Measurements from ENCODE around the gene TLN1. TPM values are rescaled to one million over a fixed set of nuclear protein-coding genes. Genes with fewer than 3 reads are reported as not detected.

TLN1 gene
- total RNA-seq, 1 donor from 2014 or later = 362 TPM

GRCh38 chr9:35689542-35690293 lies 42.3 kb downstream of the TLN1 start, which contains the start of gene TPM2:
Gene TPM2 (minus strand): TSS chr9:35689925. CDS start chr9:35689817, 108 bp downstream.
- Mint-ChIP-seq H3K9me3 (no peaks in the 10 kb centered on the region), H3K27ac (peak within 1 kb of the TSS; percentile 76), H3K4me1 (peaks cover 12% of the 10 kb centered on the region), H3K4me3 (peak within 1 kb of the TSS; percentile 86), H3K27me3 (no peaks in the 10 kb centered on the region), H3K36me3 (ENCODE audit: low read depth) (peaks cover 2% of the 10 kb centered on the region)
- intact Hi-C loops (cut with micrococcal nuclease) = loop anchor here (1.0 kb wide), 1 partner anchor 24 kb away; the partner anchor contains the start of gene ARHGEF39
- CTCF ChIA-PET = interaction anchor here (0.8 to 3.1 kb wide), 3 partner anchors 25 to 193 kb away, joined by 3 to 8 read pairs (median 4); partner anchors contain the start of gene ARHGEF39
- DNase-seq (no peak), ATAC-seq (ENCODE audit: low read depth) (no peak)
- POLR2A ChIA-PET = interaction anchor here (0.5 to 1.6 kb wide), 8 partner anchors 15 to 67 kb away, joined by 3 to 6 read pairs (median 4); partner anchors contain the start of genes CCDC107, CREB3, RMRP and TLN1
- TF ChIP-seq CTCF (IDR thresholded peaks at IDR 0.05) = no peak

GRCh38 chr9:35688558-35689541 lies 43.1 kb downstream of the TLN1 start:
- Mint-ChIP-seq H3K4me1 (peaks cover 12% of the 10 kb centered on the region), H3K27me3 (no peaks in the 10 kb centered on the region), H3K9me3 (no peaks in the 10 kb centered on the region), H3K4me3 (peak overlapping the region; percentile 67), H3K36me3 (ENCODE audit: low read depth) (peaks cover 2% of the 10 kb centered on the region), H3K27ac (no peak overlapping the region)
- no peak for ATAC-seq (ENCODE audit: low read depth)
- ChIA-PET POLR2A (interaction anchor here (1.0 to 1.8 kb wide), 3 partner anchors 8 to 73 kb away, joined by 3 to 4 read pairs (median 3); no protein-coding TSS in a partner anchor), CTCF (interaction anchor here (1.2 to 3.6 kb wide), 2 partner anchors 7 to 30 kb away, joined by 4 to 23 read pairs; partner anchors contain the start of gene CCDC107)
- no peak for DNase-seq
- no peak for TF ChIP-seq CTCF (IDR thresholded peaks at IDR 0.05)
- intact Hi-C loops (cut with micrococcal nuclease) = no loop called here

- ATAC-seq (ENCODE audit: low read depth) (no peak), DNase-seq (no peak)
- Mint-ChIP-seq H3K9me3 (no peaks in the 10 kb centered on the region), H3K27ac (no peak overlapping the region), H3K4me3 (no peak overlapping the region), H3K4me1 (peaks cover 12% of the 10 kb centered on the region), H3K36me3 (ENCODE audit: low read depth) (peaks cover 2% of the 10 kb centered on the region), H3K27me3 (no peaks in the 10 kb centered on the region)
- CTCF ChIA-PET = interaction anchor here (1.2 to 3.6 kb wide), 2 partner anchors 8 to 30 kb away, joined by 4 to 23 read pairs; partner anchors contain the start of gene CCDC107
- intact Hi-C loops (cut with micrococcal nuclease) = no loop called here
- no peak for TF ChIP-seq CTCF (IDR thresholded peaks at IDR 0.05)
- POLR2A ChIA-PET = interaction anchor here (1.0 to 1.8 kb wide), 3 partner anchors 9 to 72 kb away, joined by 3 to 4 read pairs (median 3); no protein-coding TSS in a partner anchor
Observed at GRCh38 chr9:35687972-35688557, 43.9 kb downstream of the TLN1 start.

- intact Hi-C loops (cut with micrococcal nuclease) = no loop called here
- H3K36me3 Mint-ChIP-seq (ENCODE audit: low read depth) = peaks cover 2% of the 10 kb centered on the region
- no peak overlapping the region for H3K4me3 Mint-ChIP-seq
- no peak for TF ChIP-seq CTCF (IDR thresholded peaks at IDR 0.05)
- H3K27ac Mint-ChIP-seq = peak overlapping the region; percentile 48
- no peak for ATAC-seq (ENCODE audit: low read depth)
- no peaks in the 10 kb centered on the region for H3K9me3 Mint-ChIP-seq
- ChIA-PET CTCF (interaction anchor here (3.6 kb wide), 1 partner anchor 8 kb away, joined by 23 read pairs; no protein-coding TSS in a partner anchor), POLR2A (interaction anchor here (1.6 to 1.8 kb wide), 2 partner anchors 9 to 23 kb away, joined by 3 to 4 read pairs; no protein-coding TSS in a partner anchor)
- peaks cover 12% of the 10 kb centered on the region for H3K4me1 Mint-ChIP-seq
- H3K27me3 Mint-ChIP-seq = no peaks in the 10 kb centered on the region
- DNase-seq = no peak
Observed at GRCh38 chr9:35687306-35687705, 44.7 kb downstream of the TLN1 start.

All from activated B cell treated with CpG ODN at 0.5 μM for 24 hours (primary cell).